Occipital lobe (tissue), 2 donors: ENCODE measurements around the gene MS4A18. TPM values are rescaled to one million over a fixed set of nuclear protein-coding genes. Genes with fewer than 3 reads are reported as not detected.
"Not testable (repeated sequence)": the region's sequence is repeated elsewhere in the genome, so short reads cannot be mapped to it uniquely, and the experiment has no call there.

Source experiments
- DNase-seq: peaks from one replicate; lab custom pipeline; 2025; lab: John Stamatoyannopoulos, UW
- total RNA-seq: library from RNA; depleted of rRNA; stranded (reverse); fragments of >200 nt; gene quantifications from one replicate; pipeline ENCODE4 v1.2.3, GENCODE V29; 2014

Gene MS4A18
- total RNA-seq, 1 donor from 2014 or later: not detected

GRCh38 chr11:60734279-60734678, 9.8 kb downstream of the MS4A18 start:
- DNase-seq: no peak

DNA sequence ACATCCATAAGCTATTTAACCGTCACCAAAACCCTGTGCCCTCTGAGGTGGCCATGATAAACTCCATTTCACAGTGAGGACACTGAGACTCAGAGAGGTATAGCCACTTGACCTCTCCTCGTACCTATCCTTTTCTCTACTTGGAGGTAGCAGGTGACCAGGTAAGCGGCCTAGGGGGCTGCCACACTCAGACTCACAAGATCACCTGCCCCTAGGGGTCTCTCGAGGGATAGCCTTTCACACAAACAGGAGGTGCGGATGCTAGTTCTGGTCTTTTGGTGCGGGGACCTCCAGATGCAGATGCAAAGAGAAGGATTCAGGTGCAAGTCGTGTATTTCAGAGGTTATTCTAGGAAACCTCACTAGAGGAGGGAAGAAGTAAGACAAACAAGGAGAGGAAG, 14.6 kb downstream of the MS4A18 start:
- DNase-seq: no peak

- DNase-seq: no peak
Observed at GRCh38 chr11:60740573-60740972, 16.1 kb downstream of the MS4A18 start.

- DNase-seq: no peak
Observed at GRCh38 chr11:60741421-60741820, 16.9 kb downstream of the MS4A18 start.

GRCh38 chr11:60743058-60743457, 18.5 kb downstream of the MS4A18 start:
- DNase-seq: no peak

DNA sequence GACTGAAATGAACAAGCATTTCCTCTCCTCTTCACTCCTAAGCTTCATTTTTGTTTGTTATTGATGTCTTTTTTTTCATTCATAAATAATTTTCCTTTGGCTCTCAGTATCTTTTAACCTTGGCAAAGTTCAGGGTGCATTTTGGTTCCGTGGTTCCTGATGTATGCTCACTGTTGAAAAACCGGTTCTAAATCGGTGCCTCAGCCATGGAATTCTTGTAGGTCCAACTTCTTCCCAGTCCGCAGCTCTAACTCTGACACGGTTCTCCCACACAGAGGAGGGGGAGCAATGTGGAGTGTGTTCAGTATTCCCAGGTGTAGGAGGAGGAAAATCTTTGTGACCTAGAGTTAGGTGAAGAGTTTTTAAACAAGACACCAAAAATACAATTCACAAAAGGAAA, 19.6 kb downstream of the MS4A18 start:
- DNase-seq: no peak

GRCh38 chr11:60747359-60747873, 22.9 kb downstream of the MS4A18 start:
- DNase-seq: no peak

- DNase-seq: no peak
Observed at GRCh38 chr11:60748225-60748624, 23.7 kb downstream of the MS4A18 start.

DNA sequence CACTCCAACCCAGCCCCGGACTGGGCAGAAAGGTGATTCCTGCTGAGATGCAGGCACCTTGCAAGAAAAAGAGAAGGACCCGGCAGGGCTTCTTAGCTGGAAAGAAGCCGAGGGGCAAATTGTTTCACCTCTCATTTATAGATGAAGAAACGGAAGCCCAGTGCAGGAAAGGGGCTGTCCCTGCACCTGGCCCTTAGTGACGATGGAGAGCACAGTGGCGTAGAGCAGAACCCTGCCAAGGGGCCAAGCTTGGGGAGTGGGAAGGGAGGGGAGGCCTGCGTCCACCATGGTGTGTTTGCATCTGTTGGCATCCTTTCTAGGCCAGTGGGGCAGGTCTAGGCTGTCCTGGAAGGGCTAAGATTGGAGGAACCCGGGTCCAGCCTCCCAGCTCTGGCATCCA, 24.3 kb downstream of the MS4A18 start:
- no peak for DNase-seq

DNA sequence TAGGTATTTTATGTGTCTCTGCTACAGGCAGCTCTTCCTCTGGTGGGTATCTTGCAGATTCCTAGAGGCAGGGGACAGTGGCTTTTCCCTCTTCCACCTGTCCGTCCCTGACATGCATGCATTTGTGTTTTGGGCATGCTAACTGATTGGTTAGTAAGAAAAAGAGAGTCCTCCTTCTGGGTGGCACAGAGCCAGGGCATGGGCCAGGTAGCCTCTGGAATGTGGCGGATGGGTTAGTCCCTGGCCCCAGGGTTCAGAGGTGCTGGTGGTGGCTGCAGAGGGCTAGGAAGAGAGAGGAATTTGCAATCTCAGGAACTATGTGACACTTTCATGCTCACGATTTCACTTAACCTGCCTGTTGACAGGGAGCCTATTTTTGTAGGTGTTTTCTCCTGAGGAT, 26.4 kb downstream of the MS4A18 start:
- no peak for DNase-seq

GRCh38 chr11:60753309-60753708, 28.8 kb downstream of the MS4A18 start:
- no peak for DNase-seq

GRCh38 chr11:60754887-60755286, 30.4 kb downstream of the MS4A18 start:
- no peak for DNase-seq

GRCh38 chr11:60756307-60757032, 31.9 kb downstream of the MS4A18 start, which contains the start of gene MS4A15:
MS4A15 (plus strand) TSS chr11:60756867; CDS start chr11:60763734, 6,867 bp downstream.
- DNase-seq: no peak

DNA sequence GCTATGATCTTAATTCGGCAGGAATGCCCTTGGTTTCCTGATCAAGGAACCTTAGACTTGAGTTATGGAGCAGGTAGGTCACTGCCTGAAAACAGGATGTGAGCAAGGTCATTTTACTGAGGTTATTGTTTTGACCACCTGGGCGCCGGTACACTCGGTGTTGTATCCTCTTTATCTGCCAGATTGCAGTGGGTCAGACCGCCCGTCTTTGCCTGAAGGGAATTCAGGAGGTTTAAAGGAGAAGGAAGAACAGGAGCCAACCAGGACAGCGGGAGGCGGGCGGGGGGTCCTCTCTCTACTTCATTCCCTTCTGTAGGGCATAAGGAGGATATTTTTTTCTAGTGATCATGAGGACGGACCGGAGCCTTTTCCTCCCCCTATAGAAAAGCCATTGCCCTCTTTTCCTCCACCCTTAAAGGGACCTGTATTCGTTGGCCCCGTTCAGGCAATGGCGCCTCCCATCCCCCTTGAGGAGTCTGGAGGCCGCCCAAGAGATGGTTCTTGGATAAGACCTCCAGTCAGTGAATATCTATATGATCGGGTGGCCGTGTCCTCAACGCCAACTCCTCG, 32.8 kb downstream of the MS4A18 start:
- DNase-seq: no peak

GRCh38 chr11:60758671-60759070, 34.2 kb downstream of the MS4A18 start:
- not testable (repeated sequence) for DNase-seq

DNA sequence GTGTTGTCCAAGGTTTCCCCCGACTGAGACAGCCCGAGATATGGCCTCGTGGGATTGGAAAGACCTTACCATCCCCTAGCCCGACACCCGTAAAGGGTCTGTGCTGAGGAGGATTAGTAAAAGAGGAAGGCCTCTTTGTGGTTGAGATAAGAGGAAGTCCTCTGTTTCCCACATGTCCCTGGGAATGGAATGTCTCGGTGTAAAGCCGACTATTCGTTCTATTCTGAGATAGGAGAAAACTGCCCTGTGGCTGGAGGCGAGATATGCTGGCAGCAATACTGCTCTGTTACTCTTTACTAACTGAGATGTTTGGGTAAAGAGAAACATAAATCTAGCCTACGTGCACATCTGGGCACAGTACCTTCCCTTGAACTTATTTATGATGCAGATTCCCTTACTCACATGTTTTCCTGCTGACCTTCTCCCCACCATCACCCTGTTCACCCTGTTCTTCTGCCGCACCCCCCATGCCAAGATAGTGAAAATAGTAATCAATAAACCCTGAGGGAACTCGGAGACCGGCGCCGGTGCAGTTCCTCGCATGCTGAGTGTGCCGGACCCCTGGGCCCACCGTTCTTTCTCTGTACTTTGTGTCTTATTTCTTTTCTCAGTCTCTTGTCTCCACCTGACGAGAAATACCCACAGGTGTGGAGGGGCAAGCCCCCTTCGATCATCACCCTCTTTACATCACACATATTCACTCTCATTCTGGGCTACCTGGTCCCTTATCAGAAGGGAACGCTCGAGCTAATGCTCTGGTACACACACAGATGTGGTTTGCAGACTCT, 35.1 kb downstream of the MS4A18 start:
- DNase-seq: not testable (repeated sequence)

DNA sequence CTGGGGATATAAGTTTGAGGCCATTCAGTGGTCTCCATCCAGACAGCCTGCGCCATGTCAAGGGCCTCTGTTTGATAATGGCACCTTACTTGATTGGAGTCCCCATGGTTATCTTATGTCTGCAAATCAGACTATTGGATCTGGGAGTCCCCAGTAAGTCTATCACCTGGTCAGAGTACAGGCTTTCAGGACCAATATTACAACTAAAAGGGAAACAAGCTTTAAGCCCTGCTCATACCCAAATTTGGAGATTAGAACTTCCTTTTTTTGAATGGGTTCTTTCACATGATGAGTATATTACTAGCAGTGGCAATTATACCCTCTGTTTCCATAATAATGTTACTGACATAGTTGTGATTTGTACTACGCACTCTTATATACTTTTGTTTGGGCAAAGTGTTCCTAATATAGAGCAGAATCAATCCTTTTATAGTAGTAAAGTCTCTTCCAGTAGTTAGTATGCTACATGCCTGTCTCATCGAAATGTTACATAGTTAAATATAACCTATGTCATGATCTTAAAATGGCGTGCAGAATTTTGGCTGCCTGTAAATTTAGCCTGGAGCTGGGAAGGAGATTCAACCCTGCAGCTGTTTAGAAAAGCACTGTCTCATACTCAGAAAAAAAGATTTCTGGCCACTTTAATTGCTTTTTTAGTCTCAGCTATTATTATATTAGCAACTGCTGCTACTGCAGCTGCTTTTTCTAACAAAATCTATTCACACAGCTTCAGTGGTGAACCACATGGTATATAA, 37.1 kb downstream of the MS4A18 start:
- DNase-seq: no peak

DNA sequence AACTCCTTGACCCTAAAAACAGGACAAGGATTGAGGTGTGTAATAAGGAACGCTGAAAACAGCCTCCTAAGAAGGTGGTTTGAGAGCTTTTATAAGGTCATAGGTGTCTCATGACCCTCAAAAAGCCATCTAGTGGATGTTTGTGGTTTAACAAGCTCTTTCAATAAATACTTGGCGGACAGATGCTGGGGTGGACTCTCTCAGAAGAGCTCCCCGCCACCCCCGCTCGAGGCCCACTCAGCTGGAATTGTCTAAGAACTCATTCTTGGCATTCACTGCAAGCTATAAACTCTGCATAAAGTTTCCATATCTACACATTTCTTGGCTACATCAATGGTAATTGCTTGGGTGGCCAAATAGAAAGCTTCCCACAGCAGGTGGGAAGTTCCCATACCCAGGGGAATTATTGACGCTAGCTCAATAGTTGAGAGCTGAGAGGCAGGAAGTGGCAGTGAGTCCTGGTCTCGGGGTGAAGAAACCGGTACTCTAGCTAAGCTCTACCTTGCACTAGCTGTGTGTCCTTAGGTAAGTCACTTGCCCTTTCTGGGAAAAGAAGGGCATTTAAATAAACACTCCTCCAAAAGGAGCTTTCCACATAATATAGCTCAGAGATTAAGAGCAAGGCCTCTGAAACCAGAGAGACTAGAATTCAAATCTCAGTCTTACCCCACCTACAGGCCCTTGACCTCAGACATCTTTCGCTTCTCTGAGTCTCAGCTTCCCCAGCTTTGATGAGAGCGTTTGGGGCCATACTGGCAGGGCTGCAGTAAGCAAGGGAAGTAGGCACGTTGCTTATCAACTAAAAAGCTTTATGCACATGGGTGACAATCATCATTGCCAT, 38.6 kb downstream of the MS4A18 start:
- DNase-seq: no peak

DNA sequence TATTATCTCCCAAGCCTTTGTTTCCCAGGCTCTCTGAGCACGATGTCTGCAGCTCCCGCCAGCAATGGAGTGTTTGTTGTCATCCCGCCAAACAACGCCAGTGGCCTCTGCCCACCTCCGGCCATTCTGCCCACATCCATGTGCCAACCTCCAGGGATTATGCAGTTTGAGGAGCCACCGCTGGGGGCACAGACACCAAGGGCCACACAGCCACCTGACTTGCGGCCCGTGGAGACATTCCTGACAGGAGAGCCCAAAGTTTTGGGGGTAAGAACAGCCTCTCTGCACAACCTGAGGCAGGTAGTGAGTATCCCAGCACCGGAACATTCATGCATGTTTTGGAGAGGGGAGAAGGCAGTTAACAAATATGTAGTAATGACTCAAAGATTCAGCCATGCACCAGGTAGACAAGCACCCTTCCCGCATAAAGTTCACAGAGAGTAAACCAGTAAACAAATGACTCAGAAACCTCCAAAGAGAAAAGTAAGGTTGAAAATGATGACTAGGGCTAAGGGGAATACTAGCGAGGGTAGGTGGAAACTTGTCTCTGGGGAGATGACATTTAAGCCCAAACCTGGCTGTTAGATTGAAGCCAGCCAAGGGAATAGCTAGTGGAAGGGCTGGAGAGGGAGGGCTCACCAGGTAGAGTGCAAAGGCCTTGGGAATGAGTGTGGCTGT, 39.3 kb downstream of the MS4A18 start:
- DNase-seq: no peak

- DNase-seq: no peak
Observed at GRCh38 chr11:60764879-60765278, 40.4 kb downstream of the MS4A18 start.
